HG03025 (cell line): ENCODE measurements around the gene CHST7.

Experiments used
- ATAC-seq: cut with Tn5 transposase; IDR thresholded peaks from one replicate; pipeline ENCODE4 v1.9.1; 2021; ENCODE audit warnings: mild to moderate bottlenecking, moderate library complexity; ENCODE audit not compliant: unreplicated experiment, low FRiP score

CHST7 gene

DNA sequence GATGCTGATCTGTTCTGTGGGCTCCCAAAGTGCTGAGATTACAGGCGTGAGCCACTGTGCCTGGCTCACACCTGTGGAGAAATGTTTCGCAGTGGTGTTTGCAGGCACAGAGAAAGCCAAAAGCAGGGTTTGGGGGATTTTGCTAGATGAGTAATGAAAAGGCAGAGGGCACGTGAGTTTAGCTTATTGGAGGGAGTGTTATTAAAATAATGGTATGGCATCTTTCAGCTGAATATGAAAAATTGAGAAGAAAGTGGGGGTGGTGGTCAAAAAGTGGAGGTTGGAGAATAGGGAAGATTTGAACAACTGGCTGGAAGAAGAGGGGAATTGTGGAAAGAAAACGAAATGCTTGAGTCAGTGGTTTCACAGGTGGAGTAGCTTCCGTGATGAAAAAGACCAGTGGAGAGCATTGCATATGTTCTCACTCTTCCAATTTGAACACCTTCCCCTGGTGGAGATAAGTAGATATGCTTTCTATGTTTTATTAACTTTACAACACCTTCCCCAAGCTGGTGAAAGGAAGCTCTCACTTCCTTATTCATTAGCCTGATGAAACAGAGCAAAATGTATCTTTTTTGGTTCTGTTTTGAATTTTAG lies 1.1 kb upstream of the CHST7 start:
- ATAC-seq, result peak; percentile 32

DNA sequence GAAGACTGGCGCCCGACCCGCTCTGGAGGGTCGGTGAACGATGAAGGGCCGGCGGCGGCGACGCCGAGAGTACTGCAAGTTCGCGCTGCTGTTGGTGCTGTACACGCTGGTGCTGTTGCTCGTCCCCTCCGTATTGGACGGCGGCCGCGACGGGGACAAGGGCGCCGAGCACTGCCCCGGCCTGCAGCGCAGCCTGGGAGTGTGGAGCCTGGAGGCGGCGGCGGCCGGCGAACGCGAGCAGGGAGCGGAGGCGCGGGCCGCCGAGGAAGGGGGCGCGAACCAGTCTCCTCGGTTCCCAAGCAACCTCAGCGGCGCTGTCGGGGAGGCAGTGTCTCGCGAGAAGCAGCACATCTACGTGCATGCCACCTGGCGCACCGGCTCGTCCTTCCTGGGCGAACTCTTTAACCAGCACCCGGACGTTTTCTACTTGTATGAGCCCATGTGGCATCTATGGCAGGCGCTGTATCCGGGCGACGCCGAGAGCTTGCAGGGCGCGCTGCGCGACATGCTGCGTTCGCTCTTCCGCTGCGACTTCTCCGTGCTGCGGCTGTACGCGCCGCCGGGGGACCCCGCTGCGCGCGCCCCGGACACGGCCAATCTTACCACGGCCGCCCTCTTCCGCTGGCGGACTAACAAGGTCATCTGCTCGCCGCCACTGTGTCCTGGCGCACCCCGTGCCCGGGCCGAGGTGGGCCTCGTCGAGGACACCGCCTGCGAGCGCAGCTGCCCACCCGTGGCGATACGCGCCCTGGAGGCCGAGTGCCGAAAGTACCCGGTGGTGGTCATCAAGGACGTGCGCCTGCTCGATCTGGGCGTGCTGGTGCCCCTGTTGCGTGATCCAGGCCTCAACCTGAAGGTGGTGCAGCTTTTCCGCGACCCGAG lies 568 bp downstream of the CHST7 start:
- no peak for ATAC-seq

DNA sequence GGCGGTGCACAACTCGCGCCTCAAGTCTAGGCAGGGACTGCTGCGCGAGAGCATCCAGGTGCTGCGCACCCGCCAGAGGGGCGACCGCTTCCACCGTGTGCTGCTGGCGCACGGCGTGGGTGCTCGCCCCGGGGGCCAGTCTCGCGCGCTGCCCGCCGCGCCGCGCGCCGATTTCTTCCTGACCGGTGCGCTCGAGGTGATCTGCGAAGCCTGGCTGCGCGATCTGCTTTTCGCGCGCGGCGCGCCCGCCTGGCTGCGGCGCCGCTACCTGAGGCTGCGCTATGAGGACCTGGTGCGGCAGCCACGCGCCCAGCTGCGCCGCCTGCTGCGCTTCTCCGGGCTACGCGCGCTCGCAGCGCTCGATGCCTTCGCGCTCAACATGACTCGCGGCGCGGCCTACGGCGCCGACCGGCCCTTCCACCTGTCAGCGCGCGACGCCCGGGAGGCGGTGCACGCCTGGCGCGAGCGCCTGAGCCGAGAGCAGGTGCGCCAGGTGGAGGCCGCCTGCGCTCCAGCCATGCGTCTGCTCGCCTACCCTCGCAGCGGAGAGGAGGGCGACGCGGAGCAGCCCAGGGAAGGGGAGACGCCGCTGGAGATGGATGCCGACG lies 1.3 kb downstream of the CHST7 start:
- ATAC-seq, result no peak

DNA sequence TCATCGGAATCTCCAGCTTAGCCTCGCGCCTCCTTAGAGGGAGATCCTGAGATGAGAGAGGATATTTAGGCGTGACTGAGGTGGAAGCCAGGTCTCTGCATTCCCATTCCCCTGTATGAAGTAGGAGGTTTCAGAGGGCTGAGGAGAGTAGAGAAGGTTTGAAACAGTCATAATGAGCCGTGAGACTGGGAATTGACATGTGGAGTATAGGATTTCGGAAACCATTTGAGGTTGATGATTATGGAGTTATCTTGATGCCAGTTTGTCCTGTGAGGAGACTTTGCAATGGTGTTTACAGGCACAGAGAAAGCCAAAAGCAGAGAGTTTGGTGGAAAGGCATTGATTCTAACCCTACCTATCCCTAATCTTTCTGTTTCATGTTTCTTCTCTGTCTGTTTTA lies 2.0 kb downstream of the CHST7 start:
- ATAC-seq, result no peak

DNA sequence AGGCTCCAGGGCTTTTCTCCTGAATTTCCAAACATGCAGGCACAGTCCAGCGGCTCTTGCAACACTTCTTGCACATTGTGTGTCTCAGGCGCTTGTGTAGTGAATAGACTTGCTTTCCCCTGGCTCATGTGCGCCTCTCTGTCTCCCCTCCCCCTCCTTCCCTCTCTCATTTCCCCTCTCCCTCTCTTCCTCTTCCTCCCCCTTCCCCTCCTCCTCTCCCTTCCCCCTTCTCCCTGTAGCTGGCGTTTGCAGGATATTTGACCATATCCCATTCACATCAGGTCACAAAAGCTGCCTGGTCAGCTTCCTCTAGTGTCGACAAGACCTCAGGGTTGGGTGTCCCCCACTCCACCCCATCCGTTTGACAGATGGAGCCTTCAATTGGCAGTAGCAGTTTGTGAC lies 2.4 kb downstream of the CHST7 start:
- ATAC-seq, result no peak

DNA sequence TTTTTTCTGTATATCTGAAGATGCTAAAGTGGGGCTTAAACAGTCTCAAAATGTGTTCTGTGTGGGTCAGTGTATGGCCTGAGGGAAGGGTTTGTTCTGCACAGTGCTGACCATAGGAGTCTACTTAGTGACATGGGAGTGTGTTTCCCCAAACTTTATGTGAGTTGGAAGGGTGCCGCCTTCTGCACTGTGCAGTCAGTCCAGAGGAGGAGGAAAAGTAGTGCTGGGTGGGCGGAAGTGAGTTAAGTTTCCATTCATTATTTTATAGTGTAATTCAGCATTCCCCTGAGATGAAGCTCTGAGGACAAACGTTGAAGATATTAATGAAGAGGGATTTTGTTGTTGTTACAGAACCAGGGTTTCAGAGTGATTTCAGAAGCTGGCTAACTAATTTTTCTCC lies 2.9 kb downstream of the CHST7 start:
- ATAC-seq, result no peak

DNA sequence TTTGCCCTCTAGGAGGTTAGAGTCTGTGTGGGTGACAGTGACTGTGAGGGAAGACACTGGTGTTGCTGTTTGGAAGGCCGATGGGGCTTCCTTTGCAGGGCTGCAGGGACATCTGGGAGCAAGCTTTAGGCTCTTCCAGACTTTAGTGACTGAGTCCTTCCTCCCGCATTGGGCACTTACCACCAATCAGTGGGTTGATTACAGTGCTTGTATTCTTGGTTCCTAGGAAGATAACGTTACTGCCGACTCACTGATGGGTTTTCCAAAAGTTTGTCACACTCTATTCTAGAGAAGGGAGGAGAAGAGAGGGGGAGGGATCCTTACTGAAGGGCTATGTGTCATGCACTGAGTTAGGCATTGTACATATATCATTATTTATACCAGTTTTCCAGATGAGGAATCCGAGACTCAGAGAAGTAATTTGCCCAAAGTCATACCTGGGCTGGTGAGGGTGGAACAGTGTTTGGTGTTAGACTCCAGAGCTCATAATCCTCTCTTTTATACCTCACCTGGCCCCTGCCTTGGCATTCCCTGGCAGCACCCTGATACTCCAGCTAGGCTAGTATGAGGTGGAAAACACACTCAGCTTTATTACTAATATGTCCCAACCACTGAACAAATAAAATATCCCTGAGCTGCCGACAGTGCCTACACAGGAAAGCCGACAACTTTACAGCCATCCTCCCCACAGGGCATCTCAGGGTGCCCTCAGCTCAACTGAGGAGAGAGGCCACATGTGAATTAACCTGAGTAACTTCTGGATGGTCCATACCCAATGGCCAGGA lies 3.8 kb downstream of the CHST7 start:
- no peak for ATAC-seq

DNA sequence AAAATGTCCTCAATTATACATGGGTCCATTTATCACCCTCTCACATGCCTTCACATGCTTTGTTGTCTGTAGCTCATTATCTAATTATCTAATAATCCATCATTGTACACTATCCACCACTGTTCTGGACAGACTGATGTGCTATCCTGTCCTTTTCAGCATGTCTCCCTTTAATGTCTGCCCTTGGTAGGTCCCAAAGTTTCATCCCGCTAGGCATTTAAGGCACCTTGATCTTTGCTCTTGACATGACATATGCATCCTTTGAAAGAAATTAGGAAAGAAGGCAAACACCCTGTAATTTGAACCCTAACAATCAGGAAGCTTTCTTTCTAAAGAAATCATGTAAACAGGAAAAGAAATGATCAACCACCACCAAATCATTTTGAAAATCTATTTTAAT lies 5.7 kb downstream of the CHST7 start:
- ATAC-seq, result no peak

DNA sequence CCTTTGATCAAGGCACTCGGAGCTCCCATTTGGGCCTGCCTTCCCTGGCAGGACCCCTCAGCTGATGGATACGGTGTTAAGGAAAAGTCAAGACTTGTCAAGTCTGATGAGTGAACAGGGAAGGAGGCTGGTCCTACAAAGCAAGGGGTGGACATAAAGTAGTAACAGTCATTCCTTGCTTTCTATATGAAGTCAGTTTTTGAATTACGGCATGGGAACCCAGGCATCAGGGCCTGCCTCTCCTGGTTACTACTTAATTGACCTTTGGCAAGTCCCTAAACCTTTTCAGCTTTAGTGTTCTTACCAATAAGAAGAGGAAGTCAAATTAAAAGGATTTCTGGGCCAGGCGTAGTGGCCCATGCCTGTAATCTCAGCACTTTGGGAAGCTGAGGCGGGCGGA lies 7.0 kb downstream of the CHST7 start:
- no peak for ATAC-seq

DNA sequence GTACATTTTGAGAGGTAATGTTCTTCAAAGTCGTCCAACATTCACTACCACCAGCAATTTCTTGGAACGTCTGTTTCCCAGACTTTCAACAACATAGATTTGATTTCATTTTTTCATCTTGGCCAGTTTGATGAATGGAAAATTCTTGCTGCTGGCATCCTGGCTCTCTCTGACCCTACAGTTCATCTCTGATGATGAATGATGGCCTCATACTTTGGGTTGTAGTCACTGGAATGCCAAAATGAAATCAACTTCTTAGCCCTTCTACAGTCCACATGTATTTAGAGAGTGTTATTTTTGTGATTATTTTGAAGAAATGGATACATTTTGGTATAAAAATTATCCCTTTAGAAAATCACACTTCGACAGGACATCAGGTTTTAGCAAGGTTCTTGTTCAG lies 8.8 kb downstream of the CHST7 start:
- no peak for ATAC-seq

DNA sequence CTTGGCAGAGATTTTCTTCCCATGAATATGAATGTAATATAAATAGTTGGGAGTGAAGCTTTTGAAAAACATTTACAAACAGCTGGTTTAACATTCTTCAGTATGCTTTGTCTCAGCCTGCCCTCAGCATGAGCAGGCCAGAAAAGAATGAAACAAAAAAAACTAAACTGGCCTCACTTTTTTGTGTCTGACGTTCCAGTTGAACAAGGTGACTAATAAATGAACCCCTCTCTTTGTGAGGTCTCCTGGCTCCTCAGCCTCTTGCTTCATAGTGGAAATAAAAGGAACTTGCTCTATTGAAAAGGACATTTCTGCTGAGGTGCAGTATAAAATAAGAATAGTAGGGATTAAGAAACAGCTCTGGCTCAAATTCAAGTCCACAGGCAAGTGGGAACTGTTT lies 9.4 kb downstream of the CHST7 start:
- no peak for ATAC-seq

DNA sequence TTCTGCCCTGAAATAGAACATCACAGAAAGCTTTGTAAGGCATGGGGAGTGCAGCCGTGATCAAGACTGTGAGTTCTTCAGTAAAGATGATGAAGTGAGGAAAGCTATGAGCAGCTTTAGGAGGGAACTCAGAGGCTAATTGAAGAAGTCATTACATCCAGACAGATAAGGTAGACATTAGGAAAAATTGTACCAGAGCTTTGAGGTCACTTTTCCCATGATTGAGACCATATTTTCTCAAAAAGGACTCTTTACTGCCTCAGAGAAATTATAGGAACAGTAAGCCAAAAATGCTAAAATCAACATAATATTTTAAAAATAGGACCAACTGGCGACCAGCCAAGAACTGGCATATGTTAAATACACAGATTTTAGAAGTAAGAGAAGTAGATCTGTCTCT lies 11.2 kb downstream of the CHST7 start:
- no peak for ATAC-seq

DNA sequence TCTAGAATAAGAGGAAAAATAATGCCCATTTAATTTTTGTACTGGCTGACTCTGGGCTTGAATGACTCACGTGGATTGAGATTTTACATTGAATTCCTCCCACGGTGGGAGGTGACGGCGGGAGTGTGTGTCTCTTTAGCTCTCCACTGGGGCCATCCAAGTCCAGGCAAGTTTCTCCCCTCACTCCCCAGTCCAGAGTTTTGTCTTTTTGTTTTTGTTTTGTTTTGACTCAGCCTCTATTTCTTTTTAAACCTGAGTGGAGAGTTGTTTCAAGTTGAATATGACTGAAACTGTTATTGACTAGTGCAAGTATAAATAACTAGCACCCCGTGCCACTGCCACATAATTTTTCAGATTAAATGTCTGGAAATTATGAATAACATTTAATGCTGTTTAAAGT lies 13.6 kb downstream of the CHST7 start:
- no peak for ATAC-seq

DNA sequence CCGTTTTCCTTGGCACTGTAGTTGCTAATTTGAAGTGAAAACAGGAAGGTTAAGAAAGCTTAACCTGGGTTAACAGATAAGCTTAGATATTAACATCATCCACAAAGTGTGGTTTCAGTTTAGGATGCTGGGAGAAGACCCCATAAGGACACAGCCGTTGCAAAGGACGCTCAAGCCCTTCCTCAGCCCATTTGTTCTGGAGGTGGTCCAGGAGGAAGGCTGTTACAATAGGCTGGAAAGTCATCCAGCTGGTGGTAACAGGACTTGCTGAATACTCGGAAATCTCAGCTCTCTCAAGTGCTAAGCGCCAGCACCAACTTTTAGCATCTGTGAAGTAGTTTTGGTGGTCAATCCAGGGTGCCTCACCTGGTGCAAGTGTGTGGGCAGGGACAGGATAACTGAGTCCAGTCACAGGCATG lies 14.2 kb downstream of the CHST7 start:
- ATAC-seq, result no peak

DNA sequence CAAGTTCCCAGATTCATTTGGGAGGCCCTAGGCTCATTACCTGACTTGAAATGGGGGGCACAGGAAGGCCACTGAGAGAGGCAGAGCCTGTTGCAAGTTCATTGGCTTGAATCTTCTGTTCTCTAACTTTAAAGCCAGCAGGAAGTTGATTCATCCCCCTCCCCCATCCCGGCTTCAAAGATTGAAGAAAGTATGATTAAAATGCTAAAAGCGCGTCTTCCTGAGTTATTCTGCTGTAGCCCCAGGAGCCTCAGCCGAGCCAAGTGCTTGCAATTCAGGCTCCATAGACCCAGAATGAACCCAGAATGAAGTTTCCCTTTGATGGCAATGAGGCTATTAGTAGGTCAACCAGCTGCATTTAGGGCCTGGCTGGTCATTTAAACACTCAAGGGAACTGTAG lies 14.7 kb downstream of the CHST7 start:
- no peak for ATAC-seq

DNA sequence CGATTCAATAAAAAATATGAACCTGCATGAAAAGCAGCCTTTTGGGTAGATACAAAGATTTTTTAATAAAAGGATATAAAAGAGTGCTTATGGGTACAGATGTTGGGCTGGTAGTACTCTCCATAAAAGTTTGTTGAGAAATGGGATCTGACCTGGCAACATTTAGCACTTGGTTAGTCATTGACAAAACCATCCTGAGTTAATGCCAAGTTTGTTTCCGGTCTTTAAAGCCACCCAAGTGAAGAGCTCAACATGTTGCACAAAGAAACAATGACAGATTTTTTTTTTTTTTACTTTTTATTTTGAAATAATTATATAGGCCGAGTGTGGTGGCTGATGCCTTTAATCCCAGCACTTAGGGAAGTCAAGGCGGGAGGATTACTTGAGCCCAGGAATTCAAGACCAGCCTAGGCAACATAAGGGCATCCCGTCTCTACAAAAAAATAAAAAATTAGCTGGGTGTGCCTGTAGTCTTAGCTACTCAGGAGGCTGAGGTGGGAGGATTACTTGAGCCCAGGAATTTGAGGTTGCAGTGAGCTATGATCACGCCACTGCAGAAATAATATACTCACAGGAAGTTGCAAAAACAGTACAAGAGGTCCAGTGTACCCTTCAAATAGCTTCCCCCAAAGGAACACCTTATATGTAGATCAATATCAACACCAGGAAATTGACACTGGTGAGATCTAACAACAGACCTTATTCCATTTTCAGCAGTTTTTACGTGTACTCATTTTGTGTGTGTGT lies 16.6 kb downstream of the CHST7 start:
- ATAC-seq, result no peak

DNA sequence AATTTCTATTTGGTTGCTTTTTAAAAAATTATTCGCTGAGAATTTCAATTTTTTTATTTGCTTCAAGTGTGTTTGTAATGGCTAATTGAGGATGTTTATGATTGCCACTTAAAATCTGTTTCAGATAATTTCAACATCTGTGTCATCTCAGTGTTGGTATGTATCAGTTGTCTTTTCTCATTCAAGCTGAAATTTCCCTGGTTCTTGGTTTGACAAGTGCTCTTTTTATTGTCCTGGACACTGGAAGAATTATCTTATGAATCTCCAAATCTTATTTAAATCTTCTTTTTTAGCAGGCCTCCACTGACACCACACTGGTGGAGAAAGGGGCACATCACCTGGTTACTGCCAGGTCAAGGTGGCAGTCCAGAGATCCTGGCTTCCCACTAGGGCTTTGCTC lies 21.5 kb downstream of the CHST7 start:
- no peak for ATAC-seq

DNA sequence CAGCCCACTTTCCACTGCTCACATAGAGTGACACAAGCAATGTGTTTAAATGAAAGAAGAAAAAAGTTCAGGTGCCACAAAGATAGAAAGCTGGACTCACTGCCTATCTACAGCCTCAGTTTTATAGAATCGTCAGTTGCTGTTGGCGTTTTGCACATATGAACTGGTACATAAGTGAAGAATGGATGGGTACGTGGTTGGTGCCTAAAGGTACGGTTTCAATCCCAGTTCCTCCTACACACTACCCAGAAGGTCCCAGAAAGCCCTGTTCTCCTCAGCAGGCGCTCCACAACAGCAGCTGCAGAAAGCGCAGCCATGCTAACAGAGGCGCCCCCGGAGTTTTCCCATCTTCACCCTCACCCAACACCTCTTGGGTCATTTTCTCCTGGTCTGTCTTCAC lies 23.6 kb downstream of the CHST7 start:
- no peak for ATAC-seq

DNA sequence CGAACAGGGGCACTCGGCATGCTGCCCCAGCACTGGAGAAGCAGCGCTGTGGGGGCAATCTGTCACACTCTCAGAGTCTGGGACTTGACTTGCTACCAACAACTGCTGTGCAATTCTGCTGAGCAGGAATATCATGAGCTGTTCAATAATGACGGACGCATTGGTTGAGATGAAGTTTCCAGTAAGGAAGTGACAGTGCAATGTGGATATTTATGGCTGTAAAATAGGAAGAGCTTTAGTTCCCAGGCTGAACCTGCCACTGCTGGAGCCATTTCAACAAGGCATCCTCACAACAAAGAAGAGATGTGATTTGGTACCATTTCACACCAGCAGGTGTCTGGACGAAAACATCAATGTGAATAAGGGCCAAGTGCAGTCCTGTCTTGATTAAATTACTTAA lies 24.2 kb downstream of the CHST7 start:
- no peak for ATAC-seq

DNA sequence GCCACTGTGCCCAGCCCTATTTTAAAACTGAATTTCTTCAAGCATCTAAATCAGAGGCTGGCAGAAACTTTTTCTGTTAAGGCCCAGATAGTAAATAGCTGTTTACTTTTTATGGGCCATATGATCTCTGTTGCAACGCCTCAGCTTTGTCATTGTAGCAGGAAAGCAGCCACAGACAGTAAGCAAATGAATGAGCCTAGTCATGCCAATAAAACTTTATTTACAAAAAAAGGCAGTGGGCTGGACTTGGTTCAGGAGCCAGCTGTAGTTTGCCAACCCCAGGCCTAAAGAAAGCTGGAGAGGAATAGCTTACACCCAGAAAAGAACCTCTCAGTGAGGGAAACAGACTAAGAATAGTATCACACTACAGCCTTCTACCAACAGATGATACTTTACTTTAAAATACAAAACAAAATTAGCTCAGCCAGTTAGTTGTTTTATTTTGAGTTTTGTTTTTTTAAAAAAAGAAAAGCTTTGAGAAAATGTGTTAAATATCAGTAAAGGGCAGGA lies 25.5 kb downstream of the CHST7 start:
- no peak for ATAC-seq
